GM12864 (cell line): ENCODE measurements around the gene ARID5A.

Source experiments
- DNase-seq: peaks from one replicate; pipeline ENCODE4 v3.0.0-alpha.2; 2011; ENCODE audit warnings: low read depth
- H3K4me3 ChIP-seq: 2 replicates; pipeline ENCODE4 v1.5.1; 2011; ENCODE audit warnings: mild to moderate bottlenecking, low read depth, low read length, control low read depth
- TF ChIP-seq, protein P1 (sequence below): IDR thresholded peaks from 2 replicates; pipeline ENCODE4 v1.5.1; 2011; ENCODE audit warnings: low read depth, mild to moderate bottlenecking, moderate library complexity, low read length, control low read depth, inconsistent platforms; ENCODE audit errors: missing control alignments

ARID5A gene

DNA sequence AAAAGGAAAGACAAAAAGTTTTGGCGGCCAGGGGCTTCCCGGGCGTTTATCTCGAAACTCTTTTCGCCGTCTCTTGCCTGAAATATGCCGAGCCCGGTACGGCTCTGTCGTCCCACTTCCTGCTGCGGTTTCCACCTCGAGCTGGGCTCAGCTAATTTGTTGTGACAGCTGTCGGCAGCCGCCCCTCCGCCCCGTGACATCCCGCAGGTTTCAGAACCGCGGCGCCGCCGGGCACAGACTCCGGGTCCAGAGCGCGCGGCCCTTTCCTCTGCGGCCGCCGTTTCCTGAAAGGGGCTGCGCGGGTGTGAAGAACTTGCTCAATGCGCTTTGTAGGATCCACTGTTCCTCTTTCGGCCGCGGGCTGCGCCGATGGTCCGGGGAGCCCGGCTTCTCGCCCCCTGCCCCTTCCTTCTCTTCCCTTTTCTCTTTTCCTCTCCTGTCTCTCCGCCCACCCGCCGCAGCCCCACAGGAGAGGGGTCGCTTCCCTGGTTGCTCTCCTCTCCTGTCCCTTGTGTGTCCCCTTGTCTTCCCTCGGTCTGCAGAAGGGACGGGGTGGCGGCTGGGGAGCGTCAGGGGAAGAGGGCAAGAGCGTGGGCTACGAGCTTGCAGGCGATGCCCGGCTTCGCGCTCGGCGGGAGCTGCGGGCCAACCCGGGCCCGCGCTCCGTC, 648 bp downstream of the ARID5A start:
- TF ChIP-seq, protein P1, sequence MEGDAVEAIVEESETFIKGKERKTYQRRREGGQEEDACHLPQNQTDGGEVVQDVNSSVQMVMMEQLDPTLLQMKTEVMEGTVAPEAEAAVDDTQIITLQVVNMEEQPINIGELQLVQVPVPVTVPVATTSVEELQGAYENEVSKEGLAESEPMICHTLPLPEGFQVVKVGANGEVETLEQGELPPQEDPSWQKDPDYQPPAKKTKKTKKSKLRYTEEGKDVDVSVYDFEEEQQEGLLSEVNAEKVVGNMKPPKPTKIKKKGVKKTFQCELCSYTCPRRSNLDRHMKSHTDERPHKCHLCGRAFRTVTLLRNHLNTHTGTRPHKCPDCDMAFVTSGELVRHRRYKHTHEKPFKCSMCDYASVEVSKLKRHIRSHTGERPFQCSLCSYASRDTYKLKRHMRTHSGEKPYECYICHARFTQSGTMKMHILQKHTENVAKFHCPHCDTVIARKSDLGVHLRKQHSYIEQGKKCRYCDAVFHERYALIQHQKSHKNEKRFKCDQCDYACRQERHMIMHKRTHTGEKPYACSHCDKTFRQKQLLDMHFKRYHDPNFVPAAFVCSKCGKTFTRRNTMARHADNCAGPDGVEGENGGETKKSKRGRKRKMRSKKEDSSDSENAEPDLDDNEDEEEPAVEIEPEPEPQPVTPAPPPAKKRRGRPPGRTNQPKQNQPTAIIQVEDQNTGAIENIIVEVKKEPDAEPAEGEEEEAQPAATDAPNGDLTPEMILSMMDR: no peak
- peak; percentile 85 for DNase-seq

DNA sequence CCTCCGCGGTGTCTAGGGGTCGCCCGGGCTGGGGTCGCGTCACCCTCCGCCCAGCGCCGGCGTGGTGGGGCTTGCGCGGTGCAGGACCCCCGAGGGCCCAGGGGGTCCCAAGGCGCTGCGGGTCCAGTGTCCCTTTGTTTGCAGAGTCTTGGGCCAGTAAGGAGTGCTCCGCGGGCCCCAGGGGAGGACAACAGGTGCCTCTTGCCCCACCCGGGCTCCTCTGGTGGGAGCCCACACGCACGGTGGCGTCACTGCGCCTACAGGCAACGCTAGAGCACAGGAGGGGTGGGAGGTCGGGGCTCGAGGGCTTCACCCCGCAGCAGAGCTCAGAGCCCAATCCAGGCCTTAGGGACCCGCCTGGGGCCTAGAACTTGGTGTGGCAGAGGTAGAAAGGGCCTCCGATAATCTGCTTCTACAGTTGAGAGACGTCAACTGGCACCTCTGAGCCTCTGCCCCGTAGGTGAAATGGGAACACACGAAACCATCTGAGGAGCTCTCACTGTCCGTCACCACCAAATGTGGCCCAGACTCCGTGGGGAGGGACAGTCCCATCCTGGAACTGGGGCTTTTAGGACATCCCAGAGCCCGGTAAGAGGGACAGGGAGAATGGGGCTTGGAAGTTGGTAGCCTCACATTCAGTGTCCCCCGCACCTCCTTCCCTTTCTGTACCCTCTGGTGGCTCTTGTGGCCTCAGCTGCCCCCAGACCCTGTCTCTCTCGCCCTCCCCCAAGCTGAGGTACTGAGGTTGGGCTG, 1.4 kb downstream of the ARID5A start:
- peak overlapping the region; percentile 90 for H3K4me3 ChIP-seq
- no peak for DNase-seq
- TF ChIP-seq, protein P1: no peak

More for the DNA sequence above, 648 bp downstream of the ARID5A start:
- H3K4me3 ChIP-seq: peak overlapping the region; percentile 90

DNA sequence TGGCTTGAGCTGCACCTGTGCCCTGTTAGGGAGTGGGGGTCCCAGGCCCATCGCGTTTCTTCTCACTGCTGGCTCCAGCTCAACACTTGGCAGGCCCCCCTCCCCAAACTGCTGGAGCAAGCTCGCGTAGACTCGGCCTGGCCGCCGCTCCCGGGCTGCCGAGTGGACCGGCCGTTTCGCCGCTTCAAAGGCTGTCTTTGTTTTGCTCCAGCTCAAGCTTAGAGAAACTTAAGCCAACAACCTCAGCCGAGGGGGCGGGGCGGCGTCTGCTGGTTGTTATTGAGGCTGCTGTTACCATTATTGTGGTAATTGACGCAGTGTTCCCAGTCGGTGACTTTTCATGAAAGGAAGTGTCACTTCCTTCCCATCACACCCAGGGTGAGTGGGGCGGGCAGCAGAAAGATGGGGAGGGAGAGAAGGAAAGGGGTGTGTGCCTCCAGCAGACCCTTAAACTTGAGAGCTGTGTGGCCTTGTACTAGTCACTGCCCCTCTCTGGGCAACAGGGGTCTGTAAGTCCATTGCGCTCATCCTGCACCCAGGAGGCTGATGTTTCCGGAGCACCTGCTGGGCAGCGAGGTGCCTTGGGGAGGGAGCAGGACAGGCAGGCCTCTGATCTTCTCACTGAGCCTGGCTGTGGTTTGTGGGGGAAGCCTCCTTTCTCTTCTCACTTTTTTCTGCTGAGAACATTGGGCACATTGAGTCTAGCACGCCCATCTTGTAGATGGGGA, 2.1 kb downstream of the ARID5A start:
- DNase-seq: no peak
- TF ChIP-seq, protein P1: no peak
- H3K4me3 ChIP-seq: peak overlapping the region; percentile 90

DNA sequence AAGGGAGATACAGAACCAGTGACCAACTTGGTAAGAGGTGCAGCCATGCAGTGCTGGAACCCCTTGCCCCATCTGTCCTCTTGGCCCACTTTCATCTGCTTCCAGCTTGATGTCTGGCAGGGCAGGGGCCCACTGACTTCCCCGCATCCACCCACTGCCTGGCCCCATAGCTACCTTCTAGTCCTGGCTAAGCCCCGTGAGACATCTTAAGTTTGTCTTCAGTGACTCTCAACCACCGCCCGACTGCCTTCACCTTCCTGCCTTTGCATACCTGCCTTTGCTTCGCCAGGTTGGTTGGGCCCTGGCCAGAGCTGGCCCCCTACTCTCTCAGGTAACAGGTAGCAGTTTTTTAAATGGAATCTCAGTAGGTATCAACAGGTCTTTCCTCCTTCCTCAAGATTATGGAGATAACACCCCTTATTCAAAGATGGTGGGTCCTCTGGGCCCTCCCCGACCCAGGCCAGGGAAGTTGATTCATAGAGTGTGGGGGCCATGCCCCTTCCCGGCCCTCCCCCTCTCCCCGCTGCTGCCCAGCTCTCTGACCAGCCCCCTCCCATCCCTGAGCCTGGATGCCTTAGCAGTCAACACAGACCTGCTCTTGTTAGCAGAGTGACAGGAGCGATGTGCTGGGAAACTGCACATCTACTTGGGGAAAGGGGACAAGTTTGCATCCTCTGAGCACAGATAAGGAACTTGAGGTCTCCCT, 2.8 kb downstream of the ARID5A start:
- peak overlapping the region; percentile 90 for H3K4me3 ChIP-seq
- TF ChIP-seq, protein P1: no peak
- no peak for DNase-seq

DNA sequence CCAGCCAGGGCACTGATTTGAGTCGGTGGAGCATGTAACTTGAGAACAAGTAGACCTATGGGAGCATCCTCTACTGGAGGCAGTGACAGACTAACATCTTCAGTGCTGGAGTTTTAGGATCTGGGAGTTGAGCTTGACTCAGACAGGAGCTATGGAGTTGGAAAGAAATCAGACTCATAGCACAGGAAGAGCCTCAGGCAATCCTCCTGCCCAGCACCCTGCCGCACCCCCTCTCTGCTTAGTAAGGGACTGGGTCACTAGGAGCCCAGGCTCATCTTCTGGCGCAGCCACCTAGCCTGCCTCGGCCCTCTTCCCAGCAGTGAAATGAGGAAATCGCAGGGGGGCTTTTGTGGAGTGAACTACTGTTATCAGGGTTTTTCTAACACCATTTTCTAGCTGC, 3.6 kb downstream of the ARID5A start:
- no peak overlapping the region for H3K4me3 ChIP-seq
- no peak for DNase-seq
- TF ChIP-seq, protein P1: no peak

DNA sequence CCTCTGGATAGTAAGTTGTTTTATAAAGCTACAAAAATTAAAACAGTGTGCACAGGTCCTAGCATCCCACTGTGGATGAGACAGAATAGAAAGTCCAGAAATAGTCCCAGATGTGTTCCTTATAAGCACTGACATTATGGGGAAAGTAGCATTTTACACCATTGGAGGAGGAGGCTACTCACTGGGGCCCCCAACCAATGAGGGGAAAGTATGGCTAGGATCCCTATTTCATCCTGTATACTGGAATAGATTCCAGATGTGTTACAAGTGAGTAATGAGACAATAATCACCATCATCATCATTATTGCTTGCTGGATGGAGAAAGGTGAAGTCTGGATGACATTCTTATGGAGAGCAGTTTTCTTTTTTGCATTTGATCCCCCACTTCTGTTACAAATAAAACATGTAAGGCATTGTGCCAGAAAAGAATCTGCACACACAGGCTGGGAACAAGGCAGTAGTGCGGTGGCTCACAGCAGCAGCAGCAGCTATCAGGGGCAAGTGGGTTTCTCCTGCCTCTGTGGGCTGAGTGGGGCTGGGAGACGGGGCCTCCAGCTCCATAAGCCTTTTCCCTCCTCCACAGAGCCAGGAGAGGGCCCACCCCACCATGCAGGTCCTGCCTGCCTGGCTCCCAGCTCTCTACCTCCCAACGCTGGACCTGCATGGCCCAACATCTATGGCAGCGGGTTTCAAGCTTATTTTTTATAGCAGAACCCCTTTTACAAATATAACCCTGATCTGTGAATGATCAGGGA, 5.0 kb downstream of the ARID5A start:
- H3K4me3 ChIP-seq: no peak overlapping the region
- DNase-seq: no peak
- TF ChIP-seq, protein P1: no peak
